B cell (primary cell): ENCODE data around the gene PLA2G4D. TPM values are rescaled to one million over a fixed set of nuclear protein-coding genes. Genes with fewer than 3 reads are reported as not detected.
"Not testable (repeated sequence)": the region's sequence is repeated elsewhere in the genome, so short reads cannot be mapped to it uniquely, and the experiment has no call there.

ENCODE experiments used
- ATAC-seq: fragments of 200-7000 bp; cut with Tn5 transposase; one replicate; pipeline ENCODE4 v1.10.0; 2021; ENCODE audit warnings: low read depth, mild to moderate bottlenecking, moderate number of reproducible peaks, moderate library complexity
- CTCF ChIA-PET: fragments of 350-600 bp; sonication (Branson Sonifier 250); formaldehyde crosslinking; loops from one replicate; lab custom pipeline; 2021; ENCODE audit warnings: antibody characterized with exemption, inconsistent platforms; lab: Charles Lee
- POLR2A ChIA-PET: fragments of 350-600 bp; sonication (Branson Sonifier 250); formaldehyde crosslinking; loops from one replicate; lab custom pipeline; 2021; ENCODE audit warnings: antibody characterized with exemption; lab: Charles Lee
- DNase-seq: peaks from one replicate; pipeline ENCODE4 v3.0.0; 2013
- H2AFZ ChIP-seq: 2 replicates; pipeline ENCODE4 v1.6.1; 2012; ENCODE audit warnings: mild to moderate bottlenecking, low read depth, low read length; ENCODE audit not compliant: insufficient read depth, poor library complexity, severe bottlenecking
- H3K27ac ChIP-seq, 2 donors: 1 replicate in 1 of 2; 2 replicates in 1 of 2; pipeline ENCODE4 v1.5.1; 2012 to 2013; ENCODE audit warnings: low read length in 2 of 2, mild to moderate bottlenecking in 2 of 2, moderate library complexity in 1 of 2
- H3K27me3 ChIP-seq, 4 experiments: fragments of 200-600 bp in 1 of 4; sonication (generic) in 1 of 4; replicated peaks in 1 of 4; 1 replicate in 2 of 4; 2 replicates in 2 of 4; pipeline versions ENCODE4 v1.6.1 to v1.7.0; 2013 to 2016; ENCODE audit warnings: low read length in 3 of 4, mild to moderate bottlenecking in 2 of 4, mixed read lengths in 1 of 4, moderate library complexity in 1 of 4; ENCODE audit not compliant: insufficient read depth in 4 of 4, control insufficient read depth in 3 of 4; ENCODE audit errors: control extremely low read depth in 1 of 4
- H3K36me3 ChIP-seq, 2 experiments: replicated peaks in 1 of 2; 1 replicate in 1 of 2; 2 replicates in 1 of 2; pipeline versions ENCODE4 v1.6.1 to v1.7.1; 2013; ENCODE audit warnings: low read length in 1 of 2; ENCODE audit not compliant: insufficient read depth in 2 of 2, control insufficient read depth in 1 of 2; ENCODE audit errors: control extremely low read depth in 1 of 2, extremely low read depth in 1 of 2
- H3K4me1 ChIP-seq, 2 donors: fragments of 200-600 bp in 1 of 2; sonication (generic) in 1 of 2; 1 replicate in 1 of 2; 2 replicates in 1 of 2; pipeline versions ENCODE4 v1.5.1 to v1.6.1; 2013 to 2017; ENCODE audit warnings: low read length in 2 of 2; ENCODE audit not compliant: control insufficient read depth in 2 of 2, insufficient read depth in 2 of 2
- H3K4me2 ChIP-seq: replicated peaks from 2 replicates; pipeline ENCODE3; 2012; ENCODE audit warnings: mild to moderate bottlenecking, low read depth, low read length; ENCODE audit not compliant: poor library complexity, severe bottlenecking
- H3K4me3 ChIP-seq, 5 experiments: fragments of 200-600 bp in 1 of 5; sonication (generic) in 1 of 5; 1 replicate in 3 of 5; 2 replicates in 2 of 5; pipeline versions ENCODE4 v1.5.1 to v1.7.0; 2011 to 2016; ENCODE audit warnings: low read length in 4 of 5, mild to moderate bottlenecking in 4 of 5, low read depth in 2 of 5, control low read depth in 1 of 5, moderate library complexity in 1 of 5; ENCODE audit not compliant: insufficient read depth in 1 of 5; ENCODE audit errors: control extremely low read depth in 1 of 5, extremely low read depth in 1 of 5
- H3K79me2 ChIP-seq: fragments of 200-600 bp; sonication (generic); one replicate; pipeline ENCODE4 v1.6.0; 2016; ENCODE audit warnings: low read length; ENCODE audit not compliant: control insufficient read depth, insufficient read depth
- H3K9ac ChIP-seq: fragments of 200-600 bp; sonication (generic); 2 replicates; pipeline ENCODE4 v1.6.1; 2017; ENCODE audit warnings: mild to moderate bottlenecking, low read length, moderate library complexity
- H3K9me3 ChIP-seq, 3 donors: one replicate each; pipeline versions ENCODE4 v1.6.1 to v1.7.1; 2013; ENCODE audit warnings: low read length in 2 of 3; ENCODE audit not compliant: control insufficient read depth in 2 of 3, insufficient read depth in 1 of 3; ENCODE audit errors: control extremely low read depth in 1 of 3
- H4K20me1 ChIP-seq: 2 replicates; pipeline ENCODE4 v1.6.0; 2012; ENCODE audit warnings: mild to moderate bottlenecking, low read length; ENCODE audit not compliant: insufficient read depth, control insufficient read depth, poor library complexity, severe bottlenecking
- H3K27ac Mint-ChIP-seq: one replicate; pipeline ENCODE4 v1.8.0; 2021; ENCODE audit warnings: mixed read lengths
- H3K27me3 Mint-ChIP-seq: one replicate; pipeline ENCODE4 v1.8.0; 2021; ENCODE audit warnings: mixed read lengths
- H3K4me1 Mint-ChIP-seq: one replicate; pipeline ENCODE4 v1.8.0; 2021; ENCODE audit warnings: mixed read lengths
- H3K4me3 Mint-ChIP-seq: one replicate; pipeline ENCODE4 v1.8.0; 2021; ENCODE audit warnings: mixed read lengths
- H3K9me3 Mint-ChIP-seq: one replicate; pipeline ENCODE4 v1.8.0; 2022; ENCODE audit warnings: mixed read lengths; ENCODE audit not compliant: insufficient read depth
- CTCF ChIP-seq: fragments of 200-600 bp; IDR thresholded peaks from one replicate; pipeline ENCODE4 v1.8.0; 2022; ENCODE audit warnings: antibody characterized with exemption, mild to moderate bottlenecking
- EZH2 ChIP-seq: IDR thresholded peaks from 2 replicates; pipeline ENCODE4 v1.6.1; 2012; ENCODE audit warnings: borderline replicate concordance, low read depth, mild to moderate bottlenecking, moderate library complexity, low read length; ENCODE audit not compliant: insufficient read depth, poor library complexity, severe bottlenecking
- WGBS: methylation state at CpG from one replicate; pipeline ENCODE4 v1.1.5; 2013; ENCODE audit warnings: missing lambda C conversion rate; ENCODE audit not compliant: insufficient coverage; 5-methylcytosine and 5-hydroxymethylcytosine counted together
- intact Hi-C: fragments of 100-400 bp; cut with micrococcal nuclease; formaldehyde crosslinking; loops from one replicate; pipeline ENCODE4 v1.10.0; 2022
- polyA plus RNA-seq: library from polyadenylated mRNA; depleted of rRNA; stranded (reverse); fragments of >200 nt; gene quantifications from 2 replicates; pipeline ENCODE4 v1.2.3, GENCODE V29; 2012
- total RNA-seq, 2 donors: library from RNA; stranded (reverse); fragments of 120-200 nt in 1 of 2; gene quantifications; 1 replicate in 1 of 2; 2 replicates in 1 of 2; pipeline versions ENCODE4 v1.2.3 to v1.2.4, GENCODE V29; 2013 to 2022

Gene PLA2G4D
- total and polyA plus RNA-seq, 2 donors (not counting 1 experiment from before 2014, with no cell fraction given), result not detected

GRCh38 chr15:42091753-42092397 lies 2.5 kb downstream of the PLA2G4D start:
- H3K27me3 ChIP-seq, POLR2A ChIA-PET, H3K79me2 ChIP-seq, H3K27ac Mint-ChIP-seq, intact Hi-C loops, H3K36me3 ChIP-seq, CTCF ChIA-PET, ATAC-seq, H3K27ac ChIP-seq, H3K9me3 Mint-ChIP-seq, H2AFZ ChIP-seq, H3K4me3 ChIP-seq, H3K9me3 ChIP-seq, H3K4me3 Mint-ChIP-seq, H3K9ac ChIP-seq, H3K4me2 ChIP-seq, DNase-seq, H3K4me1 Mint-ChIP-seq, H3K4me1 ChIP-seq, H4K20me1 ChIP-seq: not testable (repeated sequence)
- H3K27me3 Mint-ChIP-seq, result peaks cover 22% of the 10 kb centered on the region
- 67% methylated on average over 9 of the region's 14 CpGs for WGBS

DNA sequence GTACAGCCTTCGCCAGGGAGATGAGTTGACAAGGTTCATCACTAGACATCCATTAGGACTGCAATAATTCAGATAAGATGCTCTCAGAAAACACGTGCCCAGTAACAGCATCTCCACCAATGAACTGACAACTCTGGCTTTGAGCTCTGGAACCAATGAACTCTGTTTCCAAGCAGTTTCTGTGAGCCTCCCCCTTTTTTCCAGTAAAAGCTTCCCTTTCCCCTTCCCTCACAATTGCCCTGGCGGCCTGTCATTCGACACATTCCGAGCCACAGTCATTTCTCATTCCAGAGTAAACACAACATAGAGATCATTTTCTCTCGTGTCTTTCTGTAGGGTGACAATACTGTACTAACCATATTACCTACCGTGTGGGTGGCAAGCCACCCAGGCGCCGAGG lies 3.6 kb downstream of the PLA2G4D start:
- no peak overlapping the region for H2AFZ ChIP-seq
- no peak for ATAC-seq
- Mint-ChIP-seq H3K9me3 (no peaks in the 10 kb centered on the region), H3K27ac (no peak overlapping the region), H3K27me3 (peaks cover 20% of the 10 kb centered on the region), H3K4me3 (no peak overlapping the region), H3K4me1 (no peaks in the 10 kb centered on the region)
- H3K27ac ChIP-seq, result no peak overlapping the region
- H3K4me3 ChIP-seq, result no peak overlapping the region
- H3K4me1 ChIP-seq, result no peaks in the 10 kb centered on the region
- no peak overlapping the region for H3K4me2 ChIP-seq
- no peaks in the 10 kb centered on the region for H3K9me3 ChIP-seq
- no peaks in the 10 kb centered on the region for H3K36me3 ChIP-seq
- ChIA-PET CTCF (no interaction called here), POLR2A (no interaction called here)
- H3K9ac ChIP-seq, result no peak overlapping the region
- WGBS, result 96% methylated on average over 4 of the region's 9 CpGs
- DNase-seq, result no peak
- intact Hi-C loops, result no loop called here
- H3K27me3 ChIP-seq, result peaks cover 0 to 5% (median 0%) of the 10 kb centered on the region in 4 experiments
- TF ChIP-seq EZH2, result no peak
- no peak for TF ChIP-seq CTCF
- H3K79me2 ChIP-seq, result no peaks in the 10 kb centered on the region
- no peaks in the 10 kb centered on the region for H4K20me1 ChIP-seq
